Kidney capillary endothelial cell (primary cell): ENCODE measurements around the gene MAGEA6.
"Not testable (repeated sequence)": the region's sequence is repeated elsewhere in the genome, so short reads cannot be mapped to it uniquely, and the experiment has no call there.

Experiments
- DNase-seq: peaks from one replicate; pipeline ENCODE4 v3.0.0-alpha.2; 2018; ENCODE audit warnings: low spot score

The MAGEA6 gene

GRCh38 chrX:152769549-152770289 lies at the start of gene MAGEA6:
Gene MAGEA6, minus strand, starts transcription at chrX:152769689. Its CDS starts 2,039 bp downstream, at chrX:152767650.
- DNase-seq: not testable (repeated sequence)

GRCh38 chrX:152819266-152819665 lies 49.8 kb upstream of the MAGEA6 start:
- DNase-seq: no peak

- no peak for DNase-seq
Observed at GRCh38 chrX:152818356-152818755, 48.9 kb upstream of the MAGEA6 start.

- peak; percentile 23 for DNase-seq
Observed at GRCh38 chrX:152817078-152817764, 47.7 kb upstream of the MAGEA6 start.

GRCh38 chrX:152814048-152814447 lies 44.6 kb upstream of the MAGEA6 start:
- DNase-seq: no peak

- DNase-seq: no peak
Observed at GRCh38 chrX:152813206-152813605, 43.7 kb upstream of the MAGEA6 start.

- no peak for DNase-seq
Observed at GRCh38 chrX:152810403-152810802, 40.9 kb upstream of the MAGEA6 start.

GRCh38 chrX:152806035-152806434 lies 36.5 kb upstream of the MAGEA6 start:
- DNase-seq: no peak

GRCh38 chrX:152798945-152799344 lies 29.5 kb upstream of the MAGEA6 start:
- DNase-seq: no peak

- not testable (repeated sequence) for DNase-seq
Observed at GRCh38 chrX:152787062-152787461, 17.6 kb upstream of the MAGEA6 start.

- DNase-seq: not testable (repeated sequence)
Observed at GRCh38 chrX:152766562-152766961, 2.9 kb downstream of the MAGEA6 start.

- DNase-seq: not testable (repeated sequence)
Observed at GRCh38 chrX:152761582-152761981, 7.9 kb downstream of the MAGEA6 start.

GRCh38 chrX:152759544-152759943 lies 9.9 kb downstream of the MAGEA6 start:
- not testable (repeated sequence) for DNase-seq

- DNase-seq: not testable (repeated sequence)
Observed at GRCh38 chrX:152758918-152759317, 10.6 kb downstream of the MAGEA6 start, which contains the start of gene CSAG3. Gene CSAG3, plus strand, starts transcription at chrX:152759218.

GRCh38 chrX:152754871-152755270 lies 14.6 kb downstream of the MAGEA6 start:
- DNase-seq: not testable (repeated sequence)

GRCh38 chrX:152753686-152754650 lies 15.5 kb downstream of the MAGEA6 start, which contains the start of gene MAGEA2:
Gene MAGEA2, minus strand, starts transcription at chrX:152753842. Its CDS starts 2,479 bp downstream, at chrX:152751363.
- DNase-seq: not testable (repeated sequence)

GRCh38 chrX:152738560-152738959 lies 30.9 kb downstream of the MAGEA6 start:
- DNase-seq: no peak

- DNase-seq: not testable (repeated sequence)
Observed at GRCh38 chrX:152736528-152736927, 33.0 kb downstream of the MAGEA6 start.

- DNase-seq: no peak
Observed at GRCh38 chrX:152735860-152736511, 33.5 kb downstream of the MAGEA6 start.

GRCh38 chrX:152735101-152735500 lies 34.4 kb downstream of the MAGEA6 start:
- DNase-seq: no peak

GRCh38 chrX:152734143-152734858 lies 35.2 kb downstream of the MAGEA6 start:
- not testable (repeated sequence) for DNase-seq
